ENCODE results near the gene SVBP. TPM values are rescaled to one million over a fixed set of nuclear protein-coding genes. Genes with fewer than 3 reads are reported as not detected.

Gene SVBP
- total and polyA plus RNA-seq, 2 of the 8 experiments (the other 6 are each of a cell fraction or from before 2014, with no cell fraction given) = 29.7 to 30.2 TPM

- TF ChIP-seq SP1 (IDR thresholded peaks at IDR 0.05; ENCODE audit: low read depth, low read length) (no peak), CTBP2 (IDR thresholded peaks at IDR 0.05; ENCODE audit: borderline replicate concordance, insufficient read depth, insufficient read length, low read length) (no peak), RBBP5 (IDR thresholded peaks at IDR 0.05; ENCODE audit: borderline replicate concordance, low read depth, low read length) (peak; percentile 91; the same call in 1 of the 2 replicates), BRCA1 (IDR thresholded peaks at IDR 0.05; ENCODE audit: low read depth, low read length) (no peak), POLR2AphosphoS5 (IDR thresholded peaks at IDR 0.05; ENCODE audit: low read depth, low read length) (peak; percentile 21), RFX5 (IDR thresholded peaks at IDR 0.05; ENCODE audit: borderline replicate concordance, low read depth, low read length) (no peak), NANOG (IDR thresholded peaks at IDR 0.05; ENCODE audit: insufficient read depth, low read depth, low read length, poor library complexity, severe bottlenecking) (no peak), RXRA (IDR thresholded peaks at IDR 0.05; ENCODE audit: insufficient read depth, low read depth, low read length) (no peak), POU5F1 (IDR thresholded peaks at IDR 0.05; ENCODE audit: low read depth, low read length) (no peak), TEAD4 (IDR thresholded peaks at IDR 0.05; ENCODE audit: low read depth, low read length) (no peak), EP300 (IDR thresholded peaks at IDR 0.05; ENCODE audit: borderline replicate concordance in 1 of 2, low read depth in 2 of 2, low read length in 2 of 2) (no peak), CHD1 (IDR thresholded peaks at IDR 0.05; ENCODE audit: low read depth, low read length) (no peak), ASH2L (IDR thresholded peaks at IDR 0.05; ENCODE audit: low read length) (peak; percentile 76), SIN3A (conservative IDR thresholded peaks at IDR 0.05 in 1 of 2, IDR thresholded peaks at IDR 0.05 in 1 of 2; ENCODE audit: low read depth in 1 of 2, low read length in 2 of 2) (peak in 1 of 2 experiments; percentile 62; a peak in 1 of 4 replicates), TCF12 (IDR thresholded peaks at IDR 0.05; ENCODE audit: low read depth, low read length) (no peak), TAF1 (IDR thresholded peaks at IDR 0.05; ENCODE audit: low read depth, low read length) (peak; percentile 73), JUN (IDR thresholded peaks at IDR 0.05; ENCODE audit: low read depth, low read length) (no peak)
- TF ChIP-seq, protein P1, sequence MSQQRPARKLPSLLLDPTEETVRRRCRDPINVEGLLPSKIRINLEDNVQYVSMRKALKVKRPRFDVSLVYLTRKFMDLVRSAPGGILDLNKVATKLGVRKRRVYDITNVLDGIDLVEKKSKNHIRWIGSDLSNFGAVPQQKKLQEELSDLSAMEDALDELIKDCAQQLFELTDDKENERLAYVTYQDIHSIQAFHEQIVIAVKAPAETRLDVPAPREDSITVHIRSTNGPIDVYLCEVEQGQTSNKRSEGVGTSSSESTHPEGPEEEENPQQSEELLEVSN (IDR thresholded peaks at IDR 0.05) = no peak
- TF ChIP-seq, protein P2, sequence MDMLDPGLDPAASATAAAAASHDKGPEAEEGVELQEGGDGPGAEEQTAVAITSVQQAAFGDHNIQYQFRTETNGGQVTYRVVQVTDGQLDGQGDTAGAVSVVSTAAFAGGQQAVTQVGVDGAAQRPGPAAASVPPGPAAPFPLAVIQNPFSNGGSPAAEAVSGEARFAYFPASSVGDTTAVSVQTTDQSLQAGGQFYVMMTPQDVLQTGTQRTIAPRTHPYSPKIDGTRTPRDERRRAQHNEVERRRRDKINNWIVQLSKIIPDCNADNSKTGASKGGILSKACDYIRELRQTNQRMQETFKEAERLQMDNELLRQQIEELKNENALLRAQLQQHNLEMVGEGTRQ (IDR thresholded peaks at IDR 0.05; ENCODE audit: low read length) = no peak
- TF ChIP-seq, protein P3, sequence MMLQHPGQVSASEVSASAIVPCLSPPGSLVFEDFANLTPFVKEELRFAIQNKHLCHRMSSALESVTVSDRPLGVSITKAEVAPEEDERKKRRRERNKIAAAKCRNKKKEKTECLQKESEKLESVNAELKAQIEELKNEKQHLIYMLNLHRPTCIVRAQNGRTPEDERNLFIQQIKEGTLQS (IDR thresholded peaks at IDR 0.05; ENCODE audit: insufficient read depth, low read depth, low read length) = no peak
Observed at GRCh38 chr1:42816585-42817439, at the start of gene SVBP, which contains the start of gene ERMAP (continued).

All from H1 (cell line).